Muscle of back (tissue), 11 donors: ENCODE measurements around the gene RPL36A. TPM values are rescaled to one million over a fixed set of nuclear protein-coding genes. Genes with fewer than 3 reads are reported as not detected.

Source experiments
- DNase-seq, 3 donors: peaks; one replicate each; pipeline versions ENCODE4 v3.0.0 to v3.0.0-alpha.2; 2013
- polyA plus RNA-seq, 10 donors: library from polyadenylated mRNA; unstranded; fragments of 120-200 nt; gene quantifications; one replicate each; pipeline ENCODE4 v1.2.1, GENCODE V29; 2013; ENCODE audit not compliant: insufficient read length in 10 of 10

Gene RPL36A
- polyA plus RNA-seq, 10 donors = 1,054 to 1,994 (median 1,337) TPM

GRCh38 chrX:101419489-101419888 lies 28.7 kb downstream of the RPL36A start:
- DNase-seq = no peak

DNA sequence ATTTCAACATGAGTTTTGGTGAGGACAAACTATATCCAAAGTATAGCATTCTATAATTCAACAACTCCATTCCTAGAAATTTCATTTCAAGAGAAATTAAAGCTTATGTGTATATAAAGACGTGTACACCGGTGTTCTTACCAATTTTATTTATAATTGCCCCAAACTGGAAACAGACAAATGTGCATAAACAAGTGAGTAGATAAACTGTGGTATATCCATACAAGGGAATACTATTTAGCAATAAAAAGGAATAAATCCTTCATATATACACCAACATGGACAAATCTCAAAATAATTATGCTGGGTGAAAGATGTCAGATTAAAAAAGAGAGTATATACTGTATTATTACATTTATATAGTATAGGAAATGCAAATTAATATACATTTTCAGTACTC lies 37.1 kb downstream of the RPL36A start:
- DNase-seq = no peak

DNA sequence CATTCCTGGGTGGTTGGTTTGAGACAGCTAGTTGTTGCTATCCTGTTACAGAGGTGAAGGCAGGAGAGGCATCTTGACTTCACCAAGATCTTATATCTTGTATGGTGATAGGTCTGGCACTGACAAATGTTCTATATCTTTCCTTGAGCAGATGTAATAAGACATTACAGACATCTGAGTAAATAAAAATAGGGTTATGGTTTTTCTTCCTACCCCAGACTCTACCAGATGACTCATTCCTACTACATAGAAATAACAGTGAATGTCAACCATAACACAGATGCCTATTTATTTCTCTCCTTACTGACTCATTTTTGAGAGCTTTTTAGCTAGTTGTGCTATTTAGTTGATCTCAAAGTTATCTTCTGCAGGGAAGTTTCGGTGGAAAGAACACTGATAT lies 39.1 kb downstream of the RPL36A start:
- peak in 1 of 3 donors; percentile 33 for DNase-seq

GRCh38 chrX:101430457-101431078 lies 39.8 kb downstream of the RPL36A start:
- DNase-seq = no peak

GRCh38 chrX:101442085-101442484 lies 51.3 kb downstream of the RPL36A start:
- no peak for DNase-seq

Other genes with a start within 250 kb of the RPL36A start
- 1 to 10 TPM in 9 of 10 donors, under 1 TPM in 1; 0.97 to 3.4 (median 1.7) TPM for gene DRP2, start 171.2 kb upstream of the RPL36A start, polyA plus RNA-seq
- gene TAF7L, start 99.7 kb upstream of the RPL36A start, polyA plus RNA-seq = under 1 TPM; 0.12 to 0.46 (median 0.18) TPM
- gene TIMM8A, start 42.3 kb upstream of the RPL36A start, polyA plus RNA-seq = 10 to 100 TPM in 8 of 10 donors, 1 to 10 TPM in 2; 9.6 to 14.7 (median 10.8) TPM
- gene BTK, start 4.8 kb upstream of the RPL36A start, polyA plus RNA-seq = 1 to 10 TPM; 1.5 to 3.9 (median 2.5) TPM
- gene GLA, start 16.9 kb downstream of the RPL36A start, polyA plus RNA-seq = 10 to 100 TPM; 15.2 to 25.6 (median 17.5) TPM
- gene HNRNPH2, start 17.2 kb downstream of the RPL36A start, polyA plus RNA-seq = 10 to 100 TPM; 63.4 to 80.1 (median 70.1) TPM
- gene ARMCX4, start 94.4 kb downstream of the RPL36A start, polyA plus RNA-seq = 10 to 100 TPM; 22.7 to 52.8 (median 46.3) TPM
- gene ARMCX1, start 159.5 kb downstream of the RPL36A start, polyA plus RNA-seq = 10 to 100 TPM; 71.9 to 93.3 (median 84.6) TPM
- gene ARMCX6, start 227.0 kb downstream of the RPL36A start, polyA plus RNA-seq = 100 to 1,000 TPM in 7 of 10 donors, 10 to 100 TPM in 3; 71.9 to 115 (median 103) TPM
- 100 to 1,000 TPM; 110 to 170 (median 146) TPM for gene ARMCX3, start 232.1 kb downstream of the RPL36A start, polyA plus RNA-seq